ENCODE results near the gene MDFIC2.

MDFIC2 gene

GRCh38 chr3:70179111-70179510, 133.3 kb downstream of the MDFIC2 start:
- DNase-seq, result no peak

GRCh38 chr3:70177881-70178645, 134.4 kb downstream of the MDFIC2 start:
- DNase-seq, result no peak

DNA sequence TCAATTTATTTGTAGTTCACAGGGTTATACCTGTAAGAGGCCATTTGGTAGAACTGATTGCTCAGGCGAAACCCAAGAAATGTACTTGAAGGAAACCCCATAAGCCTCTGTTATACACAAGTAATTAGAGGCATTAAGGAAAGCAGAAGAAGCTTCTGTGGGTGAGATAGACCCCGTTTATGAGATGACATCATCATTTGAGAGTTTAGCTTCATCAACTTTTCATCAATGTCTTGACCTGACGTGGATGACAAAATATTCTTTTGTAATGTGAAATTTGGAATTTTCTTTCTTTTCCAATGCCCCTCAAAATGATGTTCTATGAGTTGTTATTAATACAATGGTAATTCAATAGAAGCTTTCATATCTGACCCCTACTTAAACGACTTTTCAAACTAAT, 136.2 kb downstream of the MDFIC2 start:
- DNase-seq, result no peak

DNA sequence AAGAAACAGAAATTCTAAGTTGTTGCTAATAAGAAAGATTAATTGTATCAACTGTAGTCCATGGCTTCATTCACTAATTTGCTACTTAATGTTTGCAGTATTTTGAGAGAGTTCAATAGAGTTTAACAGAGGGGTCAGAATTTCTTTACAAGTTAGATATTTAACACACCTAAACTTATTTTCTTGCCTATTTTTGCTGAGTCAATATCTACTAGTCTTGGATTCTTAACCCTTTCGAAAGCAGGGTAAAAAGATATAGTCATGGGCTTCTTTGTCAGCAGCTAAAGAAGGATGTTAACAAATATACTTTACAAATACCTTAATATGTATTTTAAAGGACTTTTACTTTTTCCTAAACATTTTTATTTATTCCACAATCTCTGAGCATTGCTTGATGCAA, 155.6 kb downstream of the MDFIC2 start:
- no peak for DNase-seq

GRCh38 chr3:70150599-70150998, 161.8 kb downstream of the MDFIC2 start:
- DNase-seq, result no peak

DNA sequence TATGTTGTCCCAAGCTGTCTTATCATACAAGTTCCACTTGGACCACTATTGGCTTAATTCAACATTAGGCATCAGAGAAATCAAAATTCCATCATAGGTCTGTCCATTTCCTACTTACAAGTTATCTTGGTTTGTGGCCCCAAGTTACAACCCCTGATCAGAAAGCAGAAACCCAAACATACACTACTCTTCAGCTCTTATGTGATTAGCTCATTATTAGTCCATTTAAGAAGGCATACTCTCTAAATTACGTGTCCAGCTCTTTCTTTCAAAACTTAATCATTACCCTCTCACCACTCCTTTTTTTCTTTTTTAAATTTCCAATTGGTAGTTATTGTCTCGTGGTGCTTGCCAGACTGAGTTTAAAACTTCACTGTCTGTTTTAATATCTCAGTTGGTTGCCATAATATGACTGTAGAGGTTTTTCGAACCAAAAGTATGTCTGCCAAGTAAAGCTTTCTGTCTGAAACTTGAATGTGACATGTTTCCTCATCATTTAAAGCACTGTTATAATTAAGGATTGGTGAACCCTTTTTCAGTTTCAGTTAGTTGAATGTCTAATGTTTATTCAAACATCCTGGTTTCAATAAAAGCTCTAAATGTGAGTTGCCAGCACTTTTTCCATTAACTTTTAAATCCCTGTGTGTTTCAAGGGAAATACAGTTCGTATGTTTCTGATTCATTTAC, 162.6 kb downstream of the MDFIC2 start:
- no peak for DNase-seq
